Kidney (tissue), 14 donors: ENCODE measurements around the gene RBPJ. TPM values are rescaled to one million over a fixed set of nuclear protein-coding genes. Genes with fewer than 3 reads are reported as not detected.
"Not testable (repeated sequence)": the region's sequence is repeated elsewhere in the genome, so short reads cannot be mapped to it uniquely, and the experiment has no call there.

ENCODE experiments used
- DNase-seq, 5 donors: peaks; one replicate each; pipeline ENCODE4 v3.0.0-alpha.2; 2013 to 2020
- FAIRE-seq: peaks from 2 replicates; lab custom pipeline; 2012; peaks lifted over from hg19 to GRCh38; lab: Jason Lieb, UNC
- H3K27ac ChIP-seq, 2 donors: one replicate each; pipeline ENCODE4 v1.7.0; 2013; ENCODE audit warnings: low read depth in 2 of 2, low read length in 2 of 2, inconsistent platforms in 1 of 2
- H3K27me3 ChIP-seq: one replicate; pipeline ENCODE4 v1.7.1; 2013; ENCODE audit warnings: low read length, inconsistent platforms; ENCODE audit not compliant: control insufficient read depth, insufficient read depth
- H3K36me3 ChIP-seq, 3 donors: one replicate each; pipeline versions ENCODE4 v1.7.0 to v1.7.1; 2013; ENCODE audit warnings: low read length in 3 of 3, control low read depth in 1 of 3, inconsistent platforms in 1 of 3; ENCODE audit not compliant: insufficient read depth in 3 of 3, control insufficient read depth in 2 of 3
- H3K4me1 ChIP-seq, 3 donors: one replicate each; pipeline versions ENCODE4 v1.7.0 to v1.7.1; 2013; ENCODE audit warnings: low read length in 3 of 3, inconsistent platforms in 1 of 3, low read depth in 1 of 3; ENCODE audit not compliant: control insufficient read depth in 2 of 3, insufficient read depth in 2 of 3
- H3K4me3 ChIP-seq, 3 donors: one replicate each; pipeline versions ENCODE4 v1.7.0 to v1.8.1; 2013; ENCODE audit warnings: low read length in 3 of 3, control low read depth in 1 of 3, inconsistent platforms in 1 of 3
- H3K9ac ChIP-seq, 3 donors: one replicate each; pipeline versions ENCODE4 v1.7.0 to v1.7.1; 2013; ENCODE audit warnings: low read length in 3 of 3, control low read depth in 1 of 3, inconsistent platforms in 1 of 3
- H3K9me3 ChIP-seq, 3 donors: one replicate each; pipeline versions ENCODE4 v1.7.0 to v1.7.1; 2013; ENCODE audit warnings: low read length in 3 of 3, control low read depth in 1 of 3, inconsistent platforms in 1 of 3; ENCODE audit not compliant: control insufficient read depth in 2 of 3, insufficient read depth in 1 of 3
- CTCF ChIP-seq: IDR thresholded peaks from 3 replicates; pipeline ENCODE4 v1.5.1; 2012; ENCODE audit warnings: mild to moderate bottlenecking, moderate library complexity, borderline replicate concordance; ENCODE audit not compliant: insufficient read depth; ENCODE audit errors: extremely low read depth
- intact Hi-C: fragments of 100-400 bp; cut with DNase I; formaldehyde crosslinking; loops from one replicate; pipeline ENCODE4 v1.11.1; 2022
- polyA plus RNA-seq: library from polyadenylated mRNA; stranded (reverse); fragments of 350-450 nt; fragmentation: Illumina TruSeq; extraction: RNeasy Lipid Tissue Mini Kit (QIAGEN cat#74804); gene quantifications from one replicate; pipeline ENCODE4 v1.2.3, GENCODE V29; 2014; ENCODE audit warnings: low read depth, low replicate concordance; ENCODE audit not compliant: insufficient read depth
- total RNA-seq: library from RNA; stranded (reverse); fragmentation: NEBNext Ultra II Directional; extraction: Animal tissue kit (Norgen Biotek cat#: 25700); gene quantifications from one replicate; pipeline ENCODE4 v1.2.1, GENCODE V29; 2021
- donor health status: control.
- donor health status: control.
- donor health status: control.
- donor health status: control.
- donor health status: control.
- donor health status: DM: yes; HTN: yes; CAD: no.
- donor health status: Normal renal cell carcinoma (clear cell type).

The RBPJ gene
- total and polyA plus RNA-seq, 2 donors from 2014 or later = 28.5 to 77.6 TPM

DNA sequence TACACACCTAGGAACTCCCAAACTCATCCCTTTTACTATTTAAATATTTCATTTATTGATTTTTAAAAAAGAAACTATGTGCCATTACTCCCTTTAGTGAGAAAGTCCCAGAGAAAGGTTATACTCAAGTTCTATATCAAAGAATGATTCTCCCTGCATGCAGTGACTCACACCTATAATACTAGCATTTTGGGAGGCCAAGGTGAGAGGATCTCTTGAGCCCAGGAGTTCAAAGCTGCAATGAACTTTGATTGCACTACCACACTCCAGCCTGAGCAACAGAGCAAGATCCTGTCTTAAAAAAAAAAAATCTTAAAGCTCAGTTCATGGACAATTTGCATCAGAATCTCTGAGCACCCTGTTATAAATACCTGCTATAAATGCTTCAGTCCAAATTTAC is 9.2 kb upstream of the RBPJ start:
- FAIRE-seq (no peak), DNase-seq (no peak)
- no peaks in the 10 kb centered on the region for H3K4me1 ChIP-seq
- H3K27ac ChIP-seq = no peak overlapping the region
- intact Hi-C loops = no loop called here
- no peaks in the 10 kb centered on the region for H3K27me3 ChIP-seq
- no peak overlapping the region for H3K9ac ChIP-seq
- no peaks in the 10 kb centered on the region for H3K36me3 ChIP-seq
- no peak for TF ChIP-seq CTCF
- no peak overlapping the region for H3K4me3 ChIP-seq
- peaks cover 0 to 8% (median 0%) of the 10 kb centered on the region in 3 donors for H3K9me3 ChIP-seq

DNA sequence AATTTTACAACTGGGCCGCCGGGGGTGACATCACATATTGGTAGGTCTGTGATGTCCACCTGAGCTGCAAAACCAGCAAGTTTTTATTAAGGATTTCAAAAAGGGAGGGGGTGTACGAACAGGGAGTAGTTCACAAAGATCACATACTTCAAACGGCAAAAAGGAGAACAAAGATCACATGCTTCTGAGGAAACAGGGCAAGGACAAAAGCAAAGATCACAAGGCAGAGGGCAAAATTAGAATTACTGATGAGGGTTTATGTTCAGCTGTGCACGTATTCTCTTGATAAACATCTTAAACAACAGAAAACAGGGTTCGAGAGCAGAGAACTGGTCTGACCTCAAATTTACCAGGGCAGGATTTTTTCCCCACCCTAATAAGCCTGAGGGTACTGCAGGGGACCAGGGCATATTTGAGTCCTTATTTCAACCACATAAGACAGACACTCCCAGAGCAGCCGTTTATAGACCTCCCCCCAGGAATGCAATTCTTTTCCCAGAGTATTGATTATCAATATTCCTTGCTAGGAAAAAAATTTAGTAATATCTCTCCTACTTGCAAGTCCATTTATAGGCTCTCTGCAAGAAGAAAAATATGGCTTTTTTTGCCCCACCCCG is 5.4 kb upstream of the RBPJ start:
- DNase-seq, H3K36me3 ChIP-seq, H3K27ac ChIP-seq, H3K4me3 ChIP-seq, H3K27me3 ChIP-seq, FAIRE-seq, H3K4me1 ChIP-seq, intact Hi-C loops, H3K9ac ChIP-seq, H3K9me3 ChIP-seq: not testable (repeated sequence)

DNA sequence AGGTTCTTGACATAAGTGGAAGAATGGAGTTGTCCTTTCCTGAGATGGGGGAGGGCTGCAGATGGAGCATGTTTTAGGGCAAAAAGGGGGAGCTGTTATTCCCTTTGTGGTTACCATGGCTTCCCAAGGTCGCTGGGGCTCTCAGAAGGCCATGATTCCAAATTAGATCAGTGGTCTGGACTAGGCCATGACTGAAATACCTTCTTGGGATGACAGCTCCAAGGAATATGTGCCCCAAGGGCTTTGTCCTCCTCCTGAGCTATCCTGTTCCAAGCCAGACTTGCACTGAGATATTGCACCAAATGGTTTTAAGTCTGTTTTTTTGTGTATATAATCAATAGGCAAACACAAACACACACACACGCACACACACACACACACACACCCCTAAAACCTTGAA is 3.0 kb upstream of the RBPJ start:
- H3K9me3 ChIP-seq = peaks cover 0 to 8% (median 0%) of the 10 kb centered on the region in 3 donors
- H3K27ac ChIP-seq = no peak overlapping the region
- H3K4me3 ChIP-seq = no peak overlapping the region
- intact Hi-C loops = no loop called here
- H3K27me3 ChIP-seq = no peaks in the 10 kb centered on the region
- no peak for TF ChIP-seq CTCF
- FAIRE-seq (no peak), DNase-seq (no peak)
- H3K9ac ChIP-seq = no peak overlapping the region
- H3K36me3 ChIP-seq = no peaks in the 10 kb centered on the region
- H3K4me1 ChIP-seq = peaks cover 0 to 5% (median 0%) of the 10 kb centered on the region in 3 donors

DNA sequence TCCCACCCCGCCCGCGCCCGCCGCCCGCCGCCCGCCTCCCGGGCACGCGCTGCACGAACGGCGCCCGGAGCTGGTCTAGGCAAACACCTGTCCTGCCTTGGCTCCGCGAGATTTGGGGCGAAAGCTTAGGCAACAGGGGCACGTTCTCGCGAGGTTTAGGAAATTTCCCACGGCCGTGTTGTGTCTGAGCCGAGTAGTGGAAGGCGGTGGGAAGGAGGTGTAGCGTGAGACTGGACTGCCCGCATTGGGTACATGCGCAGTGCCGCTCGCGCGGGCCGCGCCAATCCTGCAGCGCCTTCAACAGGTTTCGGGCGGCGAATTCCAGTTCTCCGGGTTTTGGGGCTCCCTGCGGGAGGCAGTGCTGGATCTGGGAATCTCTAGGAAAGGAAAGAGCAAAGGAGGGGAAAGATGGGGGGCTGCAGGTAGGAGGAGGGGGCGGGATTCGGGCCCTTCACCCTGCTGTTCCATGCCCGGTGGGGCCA is 1.3 kb upstream of the RBPJ start:
- peak; percentile 99 to 100 (median 99) for DNase-seq
- Histone ChIP-seq H3K9ac (peak overlapping the region; percentile 63 to 89 (median 71)), H3K9me3 (peaks cover 0 to 5% (median 0%) of the 10 kb centered on the region in 3 donors), H3K4me3 (peak overlapping the region; percentile 75 to 89 (median 86)), H3K36me3 (no peaks in the 10 kb centered on the region), H3K4me1 (peaks cover 0 to 5% (median 5%) of the 10 kb centered on the region in 3 donors), H3K27ac (peak overlapping the region; percentile 96 to 98), H3K27me3 (no peaks in the 10 kb centered on the region)
- TF ChIP-seq CTCF = peak; percentile 20
- FAIRE-seq = no peak
- intact Hi-C loops = no loop called here
